ENCODE measurements around the gene CXCR5.
"Not testable (repeated sequence)": the region's sequence is repeated elsewhere in the genome, so short reads cannot be mapped to it uniquely, and the experiment has no call there.

Gene CXCR5

GRCh38 chr11:118883368-118884071, at the start of gene CXCR5:
CXCR5 (plus strand) TSS chr11:118883892; CDS start chr11:118883942, 50 bp downstream.
- peak; percentile 65 for DNase-seq

- peak; percentile 30 for DNase-seq
These were observed 49.2 kb upstream of the CXCR5 start for GRCh38 chr11:118834427-118835028.

- DNase-seq = no peak
These were observed 45.8 kb upstream of the CXCR5 start for GRCh38 chr11:118837868-118838267.

GRCh38 chr11:118838905-118839553, 44.7 kb upstream of the CXCR5 start:
- no peak for DNase-seq

GRCh38 chr11:118841469-118842242, 42.0 kb upstream of the CXCR5 start:
- peak; percentile 75 for DNase-seq

GRCh38 chr11:118842369-118842768, 41.3 kb upstream of the CXCR5 start:
- DNase-seq = no peak

- not testable (repeated sequence) for DNase-seq
These were observed 40.8 kb upstream of the CXCR5 start for GRCh38 chr11:118842843-118843242.

- DNase-seq = no peak
These were observed 40.1 kb upstream of the CXCR5 start for GRCh38 chr11:118843565-118843964.

GRCh38 chr11:118845369-118845768, 38.3 kb upstream of the CXCR5 start:
- no peak for DNase-seq

- DNase-seq = no peak
These were observed 37.3 kb upstream of the CXCR5 start for GRCh38 chr11:118846181-118846935.

GRCh38 chr11:118849825-118850224, 33.9 kb upstream of the CXCR5 start:
- DNase-seq = no peak

GRCh38 chr11:118851970-118852369, 31.7 kb upstream of the CXCR5 start:
- no peak for DNase-seq

- no peak for DNase-seq
These were observed 30.0 kb upstream of the CXCR5 start for GRCh38 chr11:118853678-118854077.

GRCh38 chr11:118856314-118856713, 27.4 kb upstream of the CXCR5 start:
- DNase-seq = no peak

GRCh38 chr11:118857385-118857784, 26.3 kb upstream of the CXCR5 start:
- no peak for DNase-seq

GRCh38 chr11:118859973-118860372, 23.7 kb upstream of the CXCR5 start:
- DNase-seq = no peak

- DNase-seq = no peak
These were observed 15.0 kb upstream of the CXCR5 start for GRCh38 chr11:118868659-118869058.

- peak; percentile 44 for DNase-seq
These were observed 13.0 kb upstream of the CXCR5 start for GRCh38 chr11:118870396-118871343.

- peak; percentile 74 for DNase-seq
These were observed 11.3 kb upstream of the CXCR5 start for GRCh38 chr11:118872403-118872821.

GRCh38 chr11:118873804-118874203, 9.9 kb upstream of the CXCR5 start:
- no peak for DNase-seq

GRCh38 chr11:118876286-118876685, 7.4 kb upstream of the CXCR5 start:
- no peak for DNase-seq
